BLaER1 treated with 17β-estradiol and CSF1 and Interleukin-3, amounts not matched to agents 10 nM and 100 nM (cell line): ENCODE data around the gene TRIM14.
A peak's percentile ranks its signal among the peaks of the same experiment; 100 is the strongest.

Experiments used
- H3K27ac ChIP-seq, 11 experiments: shearing (Covaris generic); formaldehyde crosslinking; 2 replicates each; pipeline ENCODE4 v1.8.1; 2022
- H3K27me3 ChIP-seq, 11 experiments: shearing (Covaris generic); formaldehyde crosslinking; 2 replicates each; pipeline ENCODE4 v1.8.1; 2022
- H3K36me3 ChIP-seq, 11 experiments: shearing (Covaris generic); formaldehyde crosslinking; 2 replicates each; pipeline ENCODE4 v1.8.1; 2022
- H3K4me1 ChIP-seq, 10 experiments: shearing (Covaris generic); formaldehyde crosslinking; 2 replicates each; pipeline ENCODE4 v1.8.1; 2022
- H3K4me2 ChIP-seq, 11 experiments: shearing (Covaris generic); formaldehyde crosslinking; 2 replicates each; pipeline ENCODE4 v1.8.1; 2022
- H3K4me3 ChIP-seq, 10 experiments: shearing (Covaris generic); formaldehyde crosslinking; 2 replicates each; pipeline ENCODE4 v1.8.1; 2022
- H3K9ac ChIP-seq, 11 experiments: shearing (Covaris generic); formaldehyde crosslinking; 2 replicates each; pipeline ENCODE4 v1.8.1; 2022
- H3K9me3 ChIP-seq, 11 experiments: shearing (Covaris generic); formaldehyde crosslinking; replicated peaks in 1 of 11; 2 replicates each; pipeline ENCODE4 v1.8.1; 2022
- H4K20me1 ChIP-seq, 11 experiments: shearing (Covaris generic); formaldehyde crosslinking; 2 replicates each; pipeline ENCODE4 v1.8.1; 2022
- Cebpa-rat ChIP-seq, 11 experiments: shearing (Covaris generic); IDR thresholded peaks; 2 replicates each; pipeline ENCODE4 v1.8.1; 2022

Gene TRIM14

DNA sequence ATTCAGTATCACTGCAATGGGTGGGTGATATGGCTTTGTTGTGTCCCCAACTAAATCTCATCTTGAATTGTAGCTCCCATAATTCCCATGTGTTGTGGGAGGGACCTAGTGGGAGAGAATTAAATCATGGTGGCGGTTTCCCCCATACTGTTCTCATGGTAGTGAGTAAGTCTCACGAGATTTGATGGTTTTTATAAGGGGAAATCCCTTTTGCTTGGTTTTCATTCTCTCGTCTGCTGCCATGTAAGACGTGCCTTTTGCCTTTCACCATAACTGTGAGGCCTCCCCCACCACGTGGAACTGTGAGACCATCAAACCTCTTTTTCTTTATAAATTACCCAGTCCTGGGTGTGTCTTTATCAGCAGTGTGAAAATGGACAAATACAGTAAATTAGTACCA, 72.0 kb downstream of the TRIM14 start:
- Histone ChIP-seq H3K4me2 (no peak overlapping the region), H3K27ac (no peak overlapping the region), H3K36me3 (no peaks in the 10 kb centered on the region), H3K4me1 (peaks cover 0 to 28% (median 0%) of the 10 kb centered on the region in 10 experiments; a peak in 6 of 20 replicates), H3K27me3 (no peaks in the 10 kb centered on the region), H3K9ac (no peak overlapping the region), H3K4me3 (no peak overlapping the region), H3K9me3 (peaks cover 25 to 38% (median 32%) of the 10 kb centered on the region in 11 experiments), H4K20me1 (no peaks in the 10 kb centered on the region)
- no peak for TF ChIP-seq Cebpa-rat (IDR thresholded peaks at IDR 0.05)

DNA sequence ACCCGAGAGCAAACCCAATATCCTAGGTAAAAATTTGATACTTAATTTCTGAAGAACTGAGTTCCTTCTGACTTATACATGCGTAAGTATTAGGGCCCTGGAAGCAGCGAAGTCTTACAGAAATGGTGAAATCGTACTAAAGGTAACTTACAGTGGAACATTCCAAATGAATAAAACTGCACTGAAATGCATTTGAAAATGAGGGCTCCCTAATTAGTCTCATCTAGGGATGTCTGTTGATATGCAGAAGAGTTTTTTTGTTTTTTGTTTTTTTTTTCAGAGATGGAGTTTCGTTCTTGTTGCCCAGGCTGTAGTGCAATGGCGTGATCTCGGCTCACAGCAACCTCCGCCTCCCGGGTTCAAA, 72.9 kb downstream of the TRIM14 start:
- Histone ChIP-seq H3K4me2 (peak overlapping the region in 1 of 11 experiments; percentile 55; a peak in 1 of 22 replicates), H3K36me3 (no peaks in the 10 kb centered on the region), H3K9ac (no peak overlapping the region), H3K4me1 (peaks cover 0 to 28% (median 0%) of the 10 kb centered on the region in 10 experiments; a peak in 6 of 20 replicates), H4K20me1 (no peaks in the 10 kb centered on the region), H3K4me3 (no peak overlapping the region), H3K9me3 (peaks cover 25 to 38% (median 32%) of the 10 kb centered on the region in 11 experiments), H3K27me3 (no peaks in the 10 kb centered on the region), H3K27ac (no peak overlapping the region)
- TF ChIP-seq Cebpa-rat (IDR thresholded peaks at IDR 0.05): no peak

DNA sequence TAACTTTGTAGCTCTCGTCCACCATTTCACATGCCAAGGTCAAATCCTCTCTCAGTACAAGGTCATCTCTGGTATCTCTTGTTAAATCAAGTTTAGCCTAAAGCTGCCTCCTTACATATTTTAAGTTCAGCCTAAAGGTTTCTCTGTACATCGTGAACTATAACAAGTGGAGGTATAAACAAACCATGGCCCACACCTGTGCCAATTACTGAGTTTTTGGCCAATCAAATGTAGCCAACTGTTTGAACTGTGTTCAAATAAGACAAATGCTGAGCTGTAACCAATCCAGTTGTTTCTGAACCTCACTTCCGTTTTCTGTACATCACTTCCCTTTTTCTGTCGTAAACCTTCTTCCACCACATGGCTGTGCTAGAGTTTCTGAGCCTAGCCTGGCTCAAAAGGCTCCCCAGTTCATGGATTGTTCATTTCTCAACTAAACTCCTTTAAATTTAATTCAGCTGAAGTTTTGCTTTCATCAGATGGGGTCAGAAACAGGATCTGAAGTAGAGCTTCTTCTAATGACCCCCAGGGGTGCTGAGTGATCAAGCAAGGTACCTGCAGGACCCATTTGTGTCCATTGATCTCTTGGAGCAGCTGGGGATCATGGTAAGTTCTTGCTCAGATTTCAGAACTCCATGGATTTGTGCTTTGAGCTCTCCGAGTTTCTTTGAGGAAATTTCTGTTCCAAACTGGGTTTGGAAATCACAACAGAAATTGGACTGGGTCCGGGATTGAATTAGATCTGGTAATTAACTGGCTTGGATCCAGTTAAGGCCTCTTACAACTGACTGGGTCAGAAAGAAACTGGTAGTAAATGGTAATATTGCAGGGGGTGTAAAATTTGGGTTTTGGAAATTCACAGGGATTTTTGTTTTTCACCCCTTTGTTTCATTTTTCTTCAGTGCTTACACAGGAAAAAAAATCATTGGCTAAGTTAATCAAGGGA, 73.5 kb downstream of the TRIM14 start:
- H4K20me1 ChIP-seq: no peaks in the 10 kb centered on the region
- peak overlapping the region in 2 of 10 experiments; percentile 9 to 21; a peak in 2 of 20 replicates for H3K4me3 ChIP-seq
- H3K27ac ChIP-seq: peak overlapping the region in 9 of 11 experiments; percentile 12 to 57 (median 30); a peak in 14 of 22 replicates
- H3K4me2 ChIP-seq: peak overlapping the region in 3 of 11 experiments; percentile 15 to 55 (median 41); a peak in 5 of 22 replicates
- H3K36me3 ChIP-seq: no peaks in the 10 kb centered on the region
- H3K4me1 ChIP-seq: peaks cover 0 to 28% (median 0%) of the 10 kb centered on the region in 10 experiments; a peak in 6 of 20 replicates
- H3K9me3 ChIP-seq: peaks cover 25 to 38% (median 32%) of the 10 kb centered on the region in 11 experiments
- no peaks in the 10 kb centered on the region for H3K27me3 ChIP-seq
- H3K9ac ChIP-seq: no peak overlapping the region
- TF ChIP-seq Cebpa-rat (IDR thresholded peaks at IDR 0.05): no peak

DNA sequence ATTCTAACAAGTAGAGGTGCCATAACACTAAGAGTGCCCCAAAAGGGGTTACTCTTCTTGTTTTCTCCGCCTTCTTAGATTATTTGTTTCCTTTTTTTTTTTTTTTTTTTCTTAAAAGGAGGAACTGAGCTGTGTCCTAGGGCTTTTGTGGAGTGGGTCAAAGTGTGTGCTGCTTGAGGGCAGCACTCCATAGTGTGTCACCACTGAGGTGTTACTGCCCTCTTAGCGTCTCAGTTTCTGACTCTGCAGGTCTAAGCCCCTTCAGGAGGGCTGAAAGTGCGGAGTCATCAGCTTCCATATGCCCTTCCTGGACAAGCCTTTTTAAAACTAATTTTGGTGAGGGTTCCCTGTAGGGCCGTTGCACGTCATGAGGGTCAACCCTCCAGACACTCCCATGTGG, 75.1 kb downstream of the TRIM14 start:
- Histone ChIP-seq H3K9ac (no peak overlapping the region), H4K20me1 (no peaks in the 10 kb centered on the region), H3K4me3 (no peak overlapping the region), H3K4me2 (peak overlapping the region in 2 of 11 experiments; percentile 20 to 39; a peak in 3 of 22 replicates), H3K36me3 (no peaks in the 10 kb centered on the region), H3K4me1 (peaks cover 11 to 41% (median 13%) of the 10 kb centered on the region in 10 experiments; a peak in 19 of 20 replicates), H3K27me3 (no peaks in the 10 kb centered on the region), H3K9me3 (peaks cover 25 to 38% (median 32%) of the 10 kb centered on the region in 11 experiments), H3K27ac (no peak overlapping the region)
- TF ChIP-seq Cebpa-rat (IDR thresholded peaks at IDR 0.05): no peak

DNA sequence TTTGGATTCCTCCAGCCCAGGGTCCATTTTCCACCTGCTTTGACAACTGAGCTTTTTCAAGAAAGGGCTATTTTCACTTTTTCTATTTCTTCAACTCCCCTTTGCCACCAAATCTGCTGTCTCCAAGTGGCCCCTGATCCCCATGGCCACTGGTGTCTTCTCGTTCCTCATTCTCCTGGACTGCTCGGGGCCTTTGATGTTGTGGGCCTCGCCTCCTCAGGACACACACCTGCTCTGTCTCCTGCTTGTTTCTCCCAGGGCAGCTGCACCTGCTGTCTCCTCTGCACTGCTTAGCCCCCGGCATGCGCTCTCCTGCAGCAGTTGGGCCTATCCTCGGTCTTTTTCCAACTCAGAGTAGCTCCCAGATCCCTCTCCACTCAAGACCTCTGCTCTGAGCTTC, 78.8 kb downstream of the TRIM14 start:
- Histone ChIP-seq H3K4me2 (peak overlapping the region in 7 of 11 experiments; percentile 33 to 54 (median 41); a peak in 7 of 22 replicates), H3K9ac (no peak overlapping the region), H4K20me1 (no peaks in the 10 kb centered on the region), H3K27me3 (no peaks in the 10 kb centered on the region), H3K36me3 (no peaks in the 10 kb centered on the region), H3K4me3 (no peak overlapping the region), H3K27ac (no peak overlapping the region), H3K9me3 (peaks cover 6 to 13% (median 7%) of the 10 kb centered on the region in 11 experiments; a peak in 17 of 22 replicates), H3K4me1 (peaks cover 27 to 57% (median 35%) of the 10 kb centered on the region in 10 experiments)
- no peak for TF ChIP-seq Cebpa-rat (IDR thresholded peaks at IDR 0.05)

DNA sequence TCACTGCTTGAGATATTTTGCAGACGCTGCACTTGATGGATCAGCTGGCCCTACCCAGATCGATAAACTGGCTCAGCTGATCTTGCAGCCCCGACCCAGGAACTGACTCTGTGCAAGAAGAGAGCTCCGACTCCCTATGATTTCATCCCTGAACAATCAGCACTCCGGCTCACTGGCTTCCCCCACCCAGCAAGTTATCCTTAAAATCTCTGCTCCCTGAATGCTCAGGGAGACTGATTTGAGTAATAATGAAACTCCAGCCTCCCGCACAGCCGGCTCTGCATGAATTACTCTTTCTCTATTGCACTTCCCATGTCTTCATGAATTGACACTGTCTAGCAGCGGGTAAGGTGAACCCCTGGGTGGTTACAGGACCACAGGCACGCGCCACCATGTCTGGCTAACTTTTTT, 79.4 kb downstream of the TRIM14 start:
- no peak overlapping the region for H3K9ac ChIP-seq
- no peaks in the 10 kb centered on the region for H3K27me3 ChIP-seq
- peaks cover 29 to 55% (median 36%) of the 10 kb centered on the region in 10 experiments for H3K4me1 ChIP-seq
- H3K4me3 ChIP-seq: no peak overlapping the region
- no peaks in the 10 kb centered on the region for H3K36me3 ChIP-seq
- no peak overlapping the region for H3K27ac ChIP-seq
- H4K20me1 ChIP-seq: no peaks in the 10 kb centered on the region
- peak overlapping the region in 10 of 11 experiments; percentile 12 to 54 (median 40); a peak in 17 of 22 replicates for H3K4me2 ChIP-seq
- peaks cover 0 to 7% (median 1%) of the 10 kb centered on the region in 11 experiments; a peak in 13 of 22 replicates for H3K9me3 ChIP-seq
- no peak for TF ChIP-seq Cebpa-rat (IDR thresholded peaks at IDR 0.05)

DNA sequence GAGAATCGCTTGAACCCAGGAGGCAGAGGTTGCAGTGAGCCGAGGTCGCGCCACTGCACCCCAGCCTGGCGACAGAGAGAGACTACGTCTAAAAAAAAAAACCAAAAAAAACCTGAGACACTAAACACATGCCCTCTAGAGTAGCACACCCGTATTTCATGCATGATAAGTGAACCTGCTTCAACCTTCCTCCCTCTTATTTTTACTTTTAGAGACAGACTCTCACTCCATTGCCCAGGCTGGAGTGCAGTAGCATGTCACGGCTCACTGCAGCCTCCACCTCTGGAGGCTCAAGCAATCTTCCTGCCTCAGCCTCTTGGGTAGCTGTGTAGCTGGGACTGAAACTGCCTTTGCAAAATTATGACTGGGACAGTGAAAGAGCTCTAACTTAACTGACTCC, 80.1 kb downstream of the TRIM14 start:
- Histone ChIP-seq H3K27me3 (no peaks in the 10 kb centered on the region), H3K4me3 (no peak overlapping the region), H3K4me2 (peak overlapping the region in 10 of 11 experiments; percentile 9 to 54 (median 40); a peak in 16 of 22 replicates), H4K20me1 (no peaks in the 10 kb centered on the region), H3K36me3 (no peaks in the 10 kb centered on the region), H3K27ac (no peak overlapping the region), H3K9me3 (peaks cover 0 to 2% (median 0%) of the 10 kb centered on the region in 11 experiments; a peak in 2 of 22 replicates), H3K9ac (no peak overlapping the region), H3K4me1 (peaks cover 29 to 52% (median 35%) of the 10 kb centered on the region in 10 experiments)
- TF ChIP-seq Cebpa-rat (IDR thresholded peaks at IDR 0.05): no peak

DNA sequence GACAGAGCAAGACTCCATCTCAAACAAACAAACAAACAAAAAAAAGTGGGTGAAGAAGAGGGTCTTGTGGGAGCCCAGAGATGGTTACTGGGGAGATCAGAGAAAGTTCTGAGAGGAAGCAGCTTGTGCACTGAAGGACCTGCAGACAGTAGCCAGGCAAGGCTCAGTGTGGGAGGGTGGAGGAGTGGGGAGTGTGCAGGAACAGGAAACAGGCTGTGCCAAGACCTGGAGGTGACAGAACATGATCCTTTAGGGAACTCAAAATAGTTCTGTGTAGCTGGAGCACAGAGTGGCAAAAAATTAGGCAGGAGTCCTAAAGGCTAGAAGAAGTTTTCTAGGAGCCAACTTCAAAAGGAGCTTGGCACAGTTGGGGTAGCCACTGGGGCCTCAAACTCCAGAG, 81.7 kb downstream of the TRIM14 start:
- Histone ChIP-seq H3K36me3 (no peaks in the 10 kb centered on the region), H3K9ac (no peak overlapping the region; a peak in 1 of 22 replicates), H3K4me1 (peaks cover 29 to 41% (median 35%) of the 10 kb centered on the region in 10 experiments), H4K20me1 (no peaks in the 10 kb centered on the region), H3K27ac (no peak overlapping the region), H3K27me3 (no peaks in the 10 kb centered on the region), H3K4me2 (peak overlapping the region in 8 of 11 experiments; percentile 7 to 69 (median 36); a peak in 12 of 22 replicates), H3K9me3 (no peaks in the 10 kb centered on the region), H3K4me3 (no peak overlapping the region)
- no peak for TF ChIP-seq Cebpa-rat (IDR thresholded peaks at IDR 0.05)
